HTR-8/SVneo (cell line): ENCODE data around the gene CFAP410.
"Not testable (repeated sequence)": the region's sequence is repeated elsewhere in the genome, so short reads cannot be mapped to it uniquely, and the experiment has no call there.

Experiments used
- DNase-seq: peaks from one replicate; pipeline ENCODE4 v3.0.0; 2011; ENCODE audit warnings: low spot score, mixed read lengths; ENCODE audit not compliant: insufficient read length
- FAIRE-seq: peaks from 2 replicates; lab custom pipeline; 2011; peaks lifted over from hg19 to GRCh38; lab: Jason Lieb, UNC

The CFAP410 gene

DNA sequence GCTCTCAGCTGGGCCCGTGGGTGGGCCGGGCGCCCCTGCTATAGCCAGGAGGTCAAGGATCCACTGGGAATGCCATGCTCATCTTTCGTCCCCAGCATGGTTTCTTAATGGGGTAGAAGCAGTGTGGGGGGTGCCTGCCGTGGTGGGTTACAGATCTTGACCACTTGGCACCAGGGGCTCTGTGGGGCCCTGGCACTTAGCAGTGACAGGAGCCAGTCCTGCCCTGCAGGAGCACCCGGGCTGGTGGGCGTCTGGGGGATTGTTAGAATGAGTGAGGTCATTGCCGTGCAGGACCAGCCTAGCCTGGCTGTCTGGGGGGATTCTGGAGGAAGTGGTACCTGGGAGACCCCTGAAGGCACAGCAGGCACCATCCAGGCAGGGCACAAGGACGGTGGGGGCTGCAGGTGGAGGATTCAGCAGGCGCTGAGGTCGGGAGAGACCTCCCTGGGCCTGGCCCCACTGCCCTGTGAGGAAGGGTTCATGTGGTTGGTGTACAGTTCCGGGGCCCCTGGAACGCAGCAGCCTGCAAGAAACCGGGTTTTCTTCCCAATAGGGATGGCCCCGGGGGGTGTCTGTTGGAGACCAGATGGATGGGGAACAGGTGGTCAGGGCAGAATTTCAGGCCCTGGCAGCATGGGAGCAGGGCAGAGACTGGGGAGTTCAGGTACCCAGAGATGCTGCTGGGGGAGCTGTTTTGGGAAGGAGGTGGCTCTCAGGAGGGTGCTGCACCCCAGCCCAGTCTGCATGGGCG lies 48.7 kb downstream of the CFAP410 start:
- no peak for FAIRE-seq
- DNase-seq, result no peak

DNA sequence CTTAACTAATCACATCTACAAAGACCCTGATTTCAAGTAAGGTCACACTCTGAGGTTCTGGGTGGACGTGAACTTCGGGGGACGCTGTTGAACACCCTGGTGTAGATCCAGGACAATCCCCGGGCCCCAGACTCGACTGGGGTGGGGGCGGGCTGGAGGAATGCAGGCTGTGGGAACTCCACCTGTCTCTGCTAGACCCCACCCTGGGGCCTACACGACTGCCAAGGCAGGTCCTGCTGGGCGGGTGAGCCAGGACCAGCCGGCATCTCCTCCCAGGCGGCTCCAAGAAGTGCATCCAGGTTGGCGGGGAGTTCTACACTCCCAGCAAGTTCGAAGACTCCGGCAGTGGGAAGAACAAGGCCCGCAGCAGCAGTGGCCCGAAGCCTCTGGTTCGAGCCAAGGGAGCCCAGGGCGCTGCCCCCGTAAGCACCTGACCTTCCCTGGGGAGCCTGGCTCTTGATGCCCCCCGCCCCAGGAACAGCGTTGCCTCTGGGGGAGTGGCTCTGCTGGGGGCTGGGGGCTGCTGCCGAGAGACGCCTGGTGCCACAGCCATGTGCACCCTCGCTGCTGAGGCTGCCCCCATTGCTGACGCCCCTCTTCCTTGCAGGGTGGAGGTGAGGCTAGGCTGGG lies 49.7 kb downstream of the CFAP410 start:
- no peak for DNase-seq
- FAIRE-seq, result no peak

DNA sequence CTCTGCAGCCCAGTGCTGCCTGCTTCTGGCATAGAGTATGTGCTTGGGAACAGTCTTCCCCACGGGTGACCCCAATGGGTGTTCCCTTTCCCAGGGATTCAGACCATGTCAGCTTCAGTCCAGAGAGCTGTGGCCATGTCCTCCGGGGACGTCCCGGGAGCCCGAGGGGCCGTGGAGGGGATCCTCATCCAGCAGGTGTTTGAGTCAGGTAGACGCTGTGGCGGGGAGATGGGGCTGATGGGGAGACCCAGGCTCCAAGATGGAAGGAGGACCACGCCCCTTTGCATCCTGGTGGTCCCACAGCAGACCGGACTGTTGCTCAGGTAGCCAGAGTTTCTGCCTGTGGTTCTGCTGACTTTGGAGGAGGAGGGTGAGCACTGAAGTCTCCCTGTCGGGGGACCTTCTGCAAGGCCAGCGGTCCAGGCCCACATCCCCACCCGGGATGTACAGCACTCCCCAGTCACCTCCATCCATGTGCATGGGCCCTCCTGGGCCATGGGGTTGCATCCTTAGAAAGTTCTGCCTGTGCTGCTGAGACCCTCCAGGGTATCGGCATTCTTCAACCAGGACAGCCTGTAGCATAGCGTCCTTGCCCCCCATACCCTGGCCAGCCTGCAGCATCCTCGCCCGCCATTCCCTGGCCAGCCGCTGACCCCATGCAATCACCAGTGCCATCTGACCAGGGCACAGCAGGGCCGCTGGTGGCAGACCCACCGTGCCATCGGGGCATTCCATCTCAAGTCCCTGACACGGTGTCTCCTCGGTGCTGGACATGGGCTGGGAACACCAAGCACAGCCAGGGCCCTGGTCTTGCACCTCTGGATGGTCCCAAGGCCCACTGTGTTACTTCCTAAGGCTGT lies 50.7 kb downstream of the CFAP410 start:
- FAIRE-seq (no peak), DNase-seq (no peak)

DNA sequence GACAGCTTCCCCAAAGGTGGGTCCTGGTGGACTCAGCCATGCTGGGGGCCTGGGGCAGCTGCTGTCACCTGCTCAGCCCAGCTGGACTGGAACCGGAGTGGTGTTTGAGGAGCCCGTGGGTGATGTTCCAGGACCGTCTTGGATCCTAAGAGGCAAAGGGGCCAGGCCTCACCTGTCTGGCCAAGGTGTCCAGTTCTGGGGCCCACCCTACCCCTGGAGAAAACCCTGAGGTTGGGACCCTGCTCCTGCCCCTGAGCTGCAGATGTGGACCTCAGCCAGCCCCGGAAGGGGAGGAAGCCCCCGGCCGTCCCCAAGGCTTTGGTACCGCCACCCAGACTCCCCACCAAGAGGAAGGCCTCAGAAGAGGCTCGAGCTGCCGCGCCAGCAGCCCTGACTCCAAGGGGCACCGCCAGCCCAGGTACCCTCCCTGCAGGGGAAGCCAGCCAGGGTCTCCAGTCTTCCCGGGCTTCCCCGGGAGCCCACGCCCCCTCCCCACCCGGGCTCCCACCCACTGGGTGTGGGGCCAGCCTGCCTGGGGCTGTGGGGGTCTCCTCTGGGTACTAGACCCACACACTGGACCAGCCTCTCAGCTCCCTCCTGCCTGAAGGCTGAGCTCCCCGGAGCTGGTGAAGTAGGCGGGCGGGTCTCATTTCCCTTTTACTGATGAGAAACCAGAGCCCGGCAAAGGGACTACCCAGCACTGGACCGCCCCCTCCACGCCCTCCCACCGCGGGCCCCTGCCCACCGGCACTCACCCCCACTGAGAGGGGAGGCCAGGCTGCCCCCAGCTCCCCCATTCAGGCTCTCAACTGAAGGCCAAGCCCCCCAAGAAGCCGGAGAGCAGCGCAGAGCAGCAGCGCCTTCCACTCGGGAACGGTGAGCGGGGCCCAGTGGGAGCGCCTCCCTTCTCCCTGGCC lies 52.2 kb downstream of the CFAP410 start:
- FAIRE-seq, result no peak

DNA sequence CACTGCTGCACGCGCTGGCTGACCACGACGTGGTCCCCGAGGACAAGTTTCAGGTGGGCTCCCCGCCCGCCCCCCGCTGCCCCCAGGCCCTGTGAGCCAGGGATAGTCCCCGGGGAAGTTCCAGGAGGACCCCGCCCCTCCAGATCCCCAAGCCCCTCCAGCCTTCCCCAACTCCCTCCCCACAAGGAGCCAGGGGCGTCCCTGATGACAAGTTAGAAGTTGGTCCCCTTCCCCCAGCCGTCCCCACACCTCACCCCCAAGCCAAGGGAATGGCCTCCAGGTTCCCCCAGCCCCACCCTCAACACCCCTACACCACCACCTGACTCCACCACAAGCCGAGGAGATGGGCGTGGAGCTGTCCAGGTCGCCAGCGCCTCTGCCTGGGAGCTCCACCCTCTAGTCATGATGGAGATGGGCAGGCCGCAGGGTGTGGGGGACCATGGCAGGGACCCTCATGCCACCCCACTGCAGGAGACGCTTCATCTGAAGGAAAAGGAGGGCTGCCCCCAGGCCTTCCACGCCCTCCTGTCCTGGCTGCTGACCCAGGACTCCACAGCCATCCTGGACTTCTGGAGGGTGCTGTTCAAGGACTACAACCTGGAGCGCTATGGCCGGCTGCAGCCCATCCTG lies 53.0 kb downstream of the CFAP410 start:
- DNase-seq, result no peak
- no peak for FAIRE-seq

More for the DNA sequence above, 52.2 kb downstream of the CFAP410 start:
- DNase-seq, result no peak

DNA sequence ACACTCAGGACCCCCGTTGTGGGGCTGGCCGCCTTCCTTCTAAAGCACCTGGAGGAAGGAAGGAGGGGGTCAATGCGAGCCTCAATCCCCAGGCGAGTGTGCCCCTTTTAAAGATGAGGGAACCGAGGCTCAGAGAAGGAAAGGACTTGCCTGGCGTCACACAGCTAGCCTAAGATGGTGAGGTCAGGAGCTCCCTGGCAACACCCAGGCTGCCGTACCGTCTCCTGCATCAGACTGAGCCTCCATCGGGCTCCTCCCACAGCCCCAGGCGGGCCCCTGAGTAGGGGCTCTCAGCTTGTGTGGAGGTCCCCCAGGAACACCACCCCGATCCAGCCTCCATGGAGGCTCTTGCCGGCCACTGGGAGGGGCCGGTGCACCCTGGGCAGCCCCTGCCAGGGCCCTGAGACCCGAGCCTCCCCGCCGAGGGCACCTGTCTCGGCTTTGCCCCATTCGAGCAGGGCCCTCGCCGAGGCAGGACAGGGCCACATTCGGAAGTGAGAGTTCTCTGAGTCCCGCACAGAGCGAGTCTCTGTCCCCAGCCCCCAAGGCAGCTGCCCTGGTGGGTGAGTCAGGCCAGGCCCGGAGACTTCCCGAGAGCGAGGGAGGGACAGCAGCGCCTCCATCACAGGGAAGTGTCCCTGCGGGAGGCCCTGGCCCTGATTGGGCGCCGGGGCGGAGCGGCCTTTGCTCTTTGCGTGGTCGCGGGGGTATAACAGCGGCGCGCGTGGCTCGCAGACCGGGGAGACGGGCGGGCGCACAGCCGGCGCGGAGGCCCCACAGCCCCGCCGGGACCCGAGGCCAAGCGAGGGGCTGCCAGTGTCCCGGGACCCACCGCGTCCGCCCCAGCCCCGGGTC lies 53.8 kb downstream of the CFAP410 start, which contains the start of gene AIRE:
Gene AIRE (plus strand): TSS at position 739 of the 855 bp plus-strand sequence. CDS start 131 bp downstream, outside the sequence.
- no peak for FAIRE-seq

DNA sequence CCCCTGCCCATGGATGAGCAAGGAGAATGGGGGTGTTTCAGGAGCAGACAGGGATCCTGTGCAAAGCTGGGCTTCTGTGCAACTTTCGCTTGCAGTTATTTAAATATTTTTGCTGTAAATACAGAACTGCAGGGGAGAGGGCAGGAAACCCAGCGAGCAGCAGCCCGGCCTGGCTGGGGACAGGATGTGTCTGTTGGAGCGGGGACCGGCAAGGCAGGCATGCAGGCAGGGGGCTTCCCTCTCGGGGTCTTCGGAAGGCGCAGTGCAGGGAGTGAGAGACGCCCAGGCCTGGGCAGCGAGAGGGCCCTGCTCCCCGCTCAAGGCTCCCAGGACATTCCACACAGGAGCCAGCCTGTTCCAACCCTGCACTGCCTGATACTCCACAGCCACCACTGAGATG lies 55.2 kb downstream of the CFAP410 start:
- FAIRE-seq (no peak), DNase-seq (no peak)

More for the DNA sequence above, 53.8 kb downstream of the CFAP410 start, which contains the start of gene AIRE:
- DNase-seq, result no peak

DNA sequence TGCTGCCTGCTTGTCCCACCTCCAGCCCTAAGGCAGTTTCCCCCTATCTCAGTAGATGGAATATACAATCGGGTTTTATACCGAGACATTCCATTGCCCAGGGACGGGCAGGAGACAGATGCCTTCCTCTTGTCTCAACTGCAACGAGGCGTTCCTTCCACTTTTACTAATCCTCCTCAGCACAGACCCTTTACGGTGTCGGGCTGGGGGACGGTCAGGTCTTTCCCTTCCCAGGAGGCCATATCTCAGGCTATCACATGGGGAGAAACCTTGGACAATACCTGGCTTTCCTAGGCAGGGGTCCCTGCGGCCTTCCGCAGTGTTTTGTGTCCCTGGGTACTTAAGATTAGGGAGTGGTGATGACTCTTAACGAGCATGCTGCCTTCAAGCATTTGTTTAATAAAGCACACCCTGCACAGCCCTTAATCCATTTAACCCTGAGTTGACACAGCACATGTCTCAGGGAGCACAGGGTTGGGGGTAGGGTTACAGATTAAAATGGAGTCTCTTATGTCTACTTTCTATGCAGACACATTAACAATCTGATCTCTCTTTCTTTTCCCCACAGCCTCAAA lies 55.9 kb downstream of the CFAP410 start:
- not testable (repeated sequence) for FAIRE-seq, DNase-seq

DNA sequence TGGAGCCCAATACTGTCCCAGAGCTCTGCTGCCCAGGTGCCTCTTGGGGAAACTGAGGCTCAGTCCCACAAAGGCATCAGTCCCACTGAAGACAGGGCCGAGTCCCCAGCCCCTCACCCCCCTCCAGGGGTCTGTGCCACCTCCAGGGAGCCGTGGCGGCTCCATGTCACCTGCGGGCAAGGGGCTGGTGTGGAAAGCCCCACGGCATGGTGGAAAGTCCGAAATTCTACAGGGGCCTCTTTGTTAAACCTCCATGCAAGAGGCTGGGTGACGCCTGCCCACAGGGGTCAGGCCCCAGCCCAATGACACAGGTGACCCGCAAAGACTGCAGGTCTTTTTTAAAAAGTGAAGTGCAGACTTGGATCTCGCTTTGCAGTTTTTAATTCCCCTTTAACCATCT lies 56.8 kb downstream of the CFAP410 start:
- FAIRE-seq (no peak), DNase-seq (no peak)

DNA sequence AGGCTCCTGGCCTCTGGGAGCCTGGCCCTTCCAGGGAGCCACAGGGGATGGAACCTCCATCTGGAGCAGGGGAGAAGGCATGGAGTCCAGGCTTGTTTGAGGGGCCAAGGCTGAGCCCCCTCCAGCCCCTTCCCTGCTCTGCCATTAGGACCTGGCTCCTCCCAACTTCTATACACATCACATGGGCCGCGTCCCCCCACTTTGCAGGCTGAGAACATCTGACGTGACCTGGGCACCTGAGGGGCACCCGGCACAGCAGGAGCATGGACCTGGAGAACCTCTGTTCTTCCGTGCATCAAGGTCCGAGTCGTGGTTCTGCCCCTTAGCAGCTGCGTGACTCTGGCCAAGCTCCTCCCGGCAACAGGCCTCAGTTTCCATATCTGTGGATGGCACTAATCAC lies 57.4 kb downstream of the CFAP410 start:
- FAIRE-seq, result no peak
- no peak for DNase-seq

DNA sequence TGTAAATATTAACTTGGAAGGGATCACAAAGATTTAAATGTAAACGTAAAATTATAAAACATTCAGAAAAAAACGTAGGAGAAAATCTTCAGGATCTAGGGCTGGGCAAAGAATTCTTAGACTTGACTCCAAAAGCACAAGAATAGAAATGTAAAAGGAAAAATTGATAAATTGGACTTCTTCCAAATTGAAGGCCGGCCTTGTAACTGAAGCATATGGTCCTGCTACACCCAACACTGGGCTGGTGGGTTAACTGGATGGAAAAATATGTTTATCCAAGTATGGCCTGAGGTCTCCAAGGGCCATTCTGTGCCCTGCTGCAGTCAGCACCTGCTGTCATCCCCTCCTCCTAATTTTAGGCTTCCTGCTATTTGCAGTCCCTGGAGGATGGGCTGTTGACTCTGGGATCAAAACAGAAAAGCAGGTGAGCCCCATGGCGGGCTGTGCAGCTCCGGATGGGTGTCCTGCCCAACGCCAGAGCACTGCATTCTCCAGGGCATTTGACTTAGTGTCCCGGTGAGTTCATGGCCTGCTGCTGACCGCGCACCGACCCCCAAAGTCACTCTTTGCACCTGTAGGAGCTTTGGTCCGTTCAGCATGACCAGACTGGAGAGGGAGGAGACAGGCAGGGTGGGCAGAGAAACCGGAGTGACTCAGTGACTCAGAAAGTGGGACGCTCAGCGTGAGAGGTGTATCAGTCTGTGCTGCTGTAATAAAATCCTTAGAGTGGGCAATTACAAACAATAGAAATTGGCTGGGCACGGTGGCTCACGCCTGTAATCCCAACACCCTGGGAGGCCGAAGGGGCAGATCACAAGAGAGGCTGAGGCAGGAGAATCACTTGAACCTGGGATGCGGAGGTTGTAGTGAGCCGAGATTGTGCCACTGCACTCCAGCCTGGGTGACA lies 59.6 kb downstream of the CFAP410 start:
- FAIRE-seq (no peak), DNase-seq (no peak)
